ENCODE measurements around the gene HIVEP2. TPM values are rescaled to one million over a fixed set of nuclear protein-coding genes. Genes with fewer than 3 reads are reported as not detected.
"Not testable (repeated sequence)": the region's sequence is repeated elsewhere in the genome, so short reads cannot be mapped to it uniquely, and the experiment has no call there.

The HIVEP2 gene
- total RNA-seq = 17.0 and 26.6 TPM in 2 replicates

GRCh38 chr6:142945049-142945445 is at the start of gene HIVEP2:
HIVEP2 (minus strand) TSS chr6:142945176; CDS start chr6:142774738, 170,438 bp downstream.
- DNase-seq (ENCODE audit: low read depth) = peak; percentile 80

GRCh38 chr6:142993977-142994376 is 49.0 kb upstream of the HIVEP2 start:
- no peak for DNase-seq (ENCODE audit: low read depth)

- no peak for DNase-seq (ENCODE audit: low read depth)
Measured at GRCh38 chr6:142987490-142987889, 42.5 kb upstream of the HIVEP2 start.

GRCh38 chr6:142985281-142985680 is 40.3 kb upstream of the HIVEP2 start:
- no peak for DNase-seq (ENCODE audit: low read depth)

- peak; percentile 34 for DNase-seq (ENCODE audit: low read depth)
Measured at GRCh38 chr6:142984386-142984785, 39.4 kb upstream of the HIVEP2 start.

- no peak for DNase-seq (ENCODE audit: low read depth)
Measured at GRCh38 chr6:142975365-142975764, 30.4 kb upstream of the HIVEP2 start.

GRCh38 chr6:142970941-142971340 is 26.0 kb upstream of the HIVEP2 start:
- DNase-seq (ENCODE audit: low read depth) = not testable (repeated sequence)

GRCh38 chr6:142968601-142969000 is 23.6 kb upstream of the HIVEP2 start:
- no peak for DNase-seq (ENCODE audit: low read depth)

- DNase-seq (ENCODE audit: low read depth) = no peak
Measured at GRCh38 chr6:142966294-142966693, 21.3 kb upstream of the HIVEP2 start.

- DNase-seq (ENCODE audit: low read depth) = no peak
Measured at GRCh38 chr6:142965164-142965563, 20.2 kb upstream of the HIVEP2 start.

- no peak for DNase-seq (ENCODE audit: low read depth)
Measured at GRCh38 chr6:142960098-142960497, 15.1 kb upstream of the HIVEP2 start.

- no peak for DNase-seq (ENCODE audit: low read depth)
Measured at GRCh38 chr6:142958343-142958742, 13.4 kb upstream of the HIVEP2 start.

- no peak for DNase-seq (ENCODE audit: low read depth)
Measured at GRCh38 chr6:142956726-142957125, 11.8 kb upstream of the HIVEP2 start.

GRCh38 chr6:142954844-142955243 is 9.9 kb upstream of the HIVEP2 start:
- DNase-seq (ENCODE audit: low read depth) = no peak

- DNase-seq (ENCODE audit: low read depth) = no peak
Measured at GRCh38 chr6:142953373-142954273, 8.6 kb upstream of the HIVEP2 start.

- DNase-seq (ENCODE audit: low read depth) = no peak
Measured at GRCh38 chr6:142952614-142953013, 7.6 kb upstream of the HIVEP2 start.

GRCh38 chr6:142950291-142950690 is 5.3 kb upstream of the HIVEP2 start:
- no peak for DNase-seq (ENCODE audit: low read depth)

GRCh38 chr6:142947714-142948480 is 2.9 kb upstream of the HIVEP2 start:
- DNase-seq (ENCODE audit: low read depth) = no peak

GRCh38 chr6:142946924-142947713 is 2.1 kb upstream of the HIVEP2 start:
- DNase-seq (ENCODE audit: low read depth) = peak; percentile 92

- peak; percentile 92 for DNase-seq (ENCODE audit: low read depth)
Measured at GRCh38 chr6:142946181-142946923, 1.4 kb upstream of the HIVEP2 start.

All from renal cortical epithelial cell (primary cell).